RWPE2 (cell line): ENCODE measurements around the gene ETV5.
A peak's percentile ranks its signal among the peaks of the same experiment; 100 is the strongest.

Experiments
- ATAC-seq: fragments of 200-7000 bp; cut with Tn5 transposase; 3 replicates; pipeline ENCODE4 v1.9.1; 2021; ENCODE audit warnings: low read depth
- DNase-seq: peaks from one replicate; pipeline ENCODE4 v3.0.0-alpha.2; 2020; ENCODE audit warnings: low spot score
- H3K27ac ChIP-seq: fragments of 450-650 bp; 2 replicates; pipeline ENCODE4 v1.5.1; 2017; ENCODE audit warnings: mild to moderate bottlenecking; ENCODE audit not compliant: poor library complexity, severe bottlenecking
- H3K27me3 ChIP-seq: fragments of 250-450 bp; sonication (Bioruptor Pico); 2 replicates; pipeline ENCODE4 v1.5.1; 2021; ENCODE audit warnings: mild to moderate bottlenecking, moderate library complexity; ENCODE audit not compliant: insufficient read depth, poor library complexity, severe bottlenecking
- H3K36me3 ChIP-seq: fragments of 250-450 bp; sonication (Bioruptor Pico); 2 replicates; pipeline ENCODE4 v1.5.1; 2020; ENCODE audit warnings: low read depth, mild to moderate bottlenecking, moderate library complexity
- H3K4me1 ChIP-seq: fragments of 250-450 bp; sonication (Bioruptor Pico); 2 replicates; pipeline ENCODE4 v1.5.1; 2021; ENCODE audit warnings: mild to moderate bottlenecking, moderate library complexity; ENCODE audit not compliant: insufficient read depth, poor library complexity, severe bottlenecking
- H3K4me3 ChIP-seq: fragments of 250-450 bp; sonication (Bioruptor Pico); 2 replicates; pipeline ENCODE4 v1.5.1; 2021; ENCODE audit warnings: mild to moderate bottlenecking, moderate library complexity; ENCODE audit not compliant: severe bottlenecking
- H3K9me3 ChIP-seq: fragments of 250-450 bp; sonication (Bioruptor Pico); 2 replicates; pipeline ENCODE4 v1.5.1; 2021; ENCODE audit warnings: mild to moderate bottlenecking, moderate library complexity; ENCODE audit not compliant: severe bottlenecking
- CTCF ChIP-seq: fragments of 450-650 bp; IDR thresholded peaks from one replicate; pipeline ENCODE4 v1.5.1; 2017; ENCODE audit warnings: mild to moderate bottlenecking, moderate library complexity; ENCODE audit not compliant: poor library complexity, severe bottlenecking

ETV5 gene

GRCh38 chr3:186058225-186058624 is 50.7 kb downstream of the ETV5 start:
- H3K4me3 ChIP-seq = no peak overlapping the region
- no peaks in the 10 kb centered on the region for H3K27me3 ChIP-seq
- ATAC-seq (no peak), DNase-seq (no peak)
- no peaks in the 10 kb centered on the region for H3K9me3 ChIP-seq
- no peak overlapping the region for H3K27ac ChIP-seq
- TF ChIP-seq CTCF = no peak
- peaks cover 81% of the 10 kb centered on the region for H3K36me3 ChIP-seq
- H3K4me1 ChIP-seq = no peaks in the 10 kb centered on the region

DNA sequence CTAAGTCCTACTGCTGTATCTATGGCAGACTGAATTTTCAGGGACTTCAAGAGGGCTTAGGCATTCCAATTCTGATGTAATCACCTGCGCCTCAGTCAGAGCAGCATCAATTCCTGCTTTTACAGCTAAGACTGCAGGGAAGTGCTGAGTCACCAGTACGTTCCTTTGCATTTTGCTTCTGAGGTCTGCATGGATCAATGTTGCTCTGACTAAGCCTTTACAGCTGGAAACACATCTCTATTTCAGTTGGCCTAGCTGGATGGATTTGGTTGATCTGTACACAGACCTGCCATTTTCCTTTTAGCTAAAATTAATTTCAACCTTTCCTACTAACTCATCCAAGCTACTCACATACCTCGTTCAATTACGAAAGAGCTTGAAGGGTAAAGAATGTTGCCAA is 51.3 kb downstream of the ETV5 start:
- peak; percentile 48; the same call in 1 of the 3 replicates for ATAC-seq
- peaks cover 80% of the 10 kb centered on the region for H3K36me3 ChIP-seq
- no peak overlapping the region for H3K4me3 ChIP-seq
- no peak for DNase-seq
- H3K9me3 ChIP-seq = no peaks in the 10 kb centered on the region
- TF ChIP-seq CTCF = no peak
- no peaks in the 10 kb centered on the region for H3K27me3 ChIP-seq
- no peak overlapping the region for H3K27ac ChIP-seq
- H3K4me1 ChIP-seq = no peaks in the 10 kb centered on the region

GRCh38 chr3:186054792-186055352 is 54.0 kb downstream of the ETV5 start:
- Histone ChIP-seq H3K4me1 (no peaks in the 10 kb centered on the region), H3K9me3 (no peaks in the 10 kb centered on the region), H3K36me3 (peaks cover 86% of the 10 kb centered on the region), H3K4me3 (no peak overlapping the region), H3K27ac (no peak overlapping the region), H3K27me3 (no peaks in the 10 kb centered on the region)
- no peak for ATAC-seq
- no peak for DNase-seq
- no peak for TF ChIP-seq CTCF

DNA sequence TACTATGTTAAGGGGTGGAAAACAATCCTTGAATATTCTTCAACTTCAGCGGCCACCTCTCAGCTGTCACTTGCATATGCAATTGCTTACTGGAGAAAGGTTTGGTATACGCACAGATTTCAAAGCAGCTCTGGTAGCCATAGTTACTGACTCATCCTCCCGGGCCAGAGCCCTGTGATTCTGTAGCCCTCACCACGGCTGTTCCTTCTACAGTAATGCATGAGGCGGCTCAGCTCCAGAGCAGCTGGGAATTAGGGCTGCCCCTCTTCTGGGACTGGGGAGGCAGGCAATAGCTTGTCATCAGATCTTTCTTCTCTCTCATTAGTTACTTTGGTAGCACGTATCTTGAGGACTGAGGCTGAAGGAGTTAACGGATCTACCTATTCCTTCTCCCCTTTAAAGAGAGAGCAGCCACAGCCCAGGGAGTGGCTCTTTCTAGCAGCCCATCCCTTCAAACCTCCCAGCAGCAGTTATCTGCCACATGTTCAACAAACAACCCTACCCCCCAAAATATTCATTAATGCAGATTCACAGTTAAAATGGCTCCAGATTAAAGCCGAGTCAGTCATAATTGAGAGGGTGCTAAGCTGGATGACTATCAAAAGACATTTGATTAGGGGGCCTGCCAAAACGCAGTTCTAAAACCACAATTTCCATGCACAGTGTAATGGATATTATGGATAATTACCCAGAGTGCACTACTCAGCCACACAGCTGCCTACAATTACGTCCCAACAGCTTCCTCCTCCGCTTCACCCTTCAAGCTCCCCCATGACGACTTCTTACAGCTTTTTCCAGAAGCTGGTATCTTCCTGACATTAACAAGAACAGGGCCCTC is 54.7 kb downstream of the ETV5 start:
- no peaks in the 10 kb centered on the region for H3K27me3 ChIP-seq
- no peak for TF ChIP-seq CTCF
- DNase-seq (no peak), ATAC-seq (no peak)
- no peaks in the 10 kb centered on the region for H3K9me3 ChIP-seq
- H3K27ac ChIP-seq = no peak overlapping the region
- no peak overlapping the region for H3K4me3 ChIP-seq
- peaks cover 86% of the 10 kb centered on the region for H3K36me3 ChIP-seq
- no peaks in the 10 kb centered on the region for H3K4me1 ChIP-seq
